ENCODE measurements around the gene HECW1.
"Not testable (repeated sequence)": the region's sequence is repeated elsewhere in the genome, so short reads cannot be mapped to it uniquely, and the experiment has no call there.

The HECW1 gene

DNA sequence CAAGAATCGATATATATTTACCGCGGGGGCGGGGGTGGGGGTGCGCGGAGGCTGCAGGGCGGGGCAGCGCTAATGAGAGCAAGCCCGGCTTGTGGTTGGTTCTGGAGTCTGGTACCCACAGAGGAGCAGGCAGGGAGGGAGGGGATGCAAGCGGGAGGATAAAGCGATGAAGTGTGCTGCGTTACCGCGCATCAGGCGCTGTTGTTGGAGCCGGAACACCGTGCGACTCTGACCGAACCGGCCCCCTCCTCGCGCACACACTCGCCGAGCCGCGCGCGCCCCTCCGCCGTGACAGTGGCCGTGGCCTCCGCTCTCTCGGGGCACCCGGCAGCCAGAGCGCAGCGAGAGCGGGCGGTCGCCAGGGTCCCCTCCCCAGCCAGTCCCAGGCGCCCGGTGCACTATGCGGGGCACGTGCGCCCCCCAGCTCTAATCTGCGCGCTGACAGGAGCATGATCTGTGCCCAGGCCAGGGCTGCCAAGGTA is at the start of gene HECW1:
Gene HECW1 (plus strand): TSS at position 189 of the 482 bp plus-strand sequence. CDS start 131,259 bp downstream, outside the sequence.
- no peak for FAIRE-seq

DNA sequence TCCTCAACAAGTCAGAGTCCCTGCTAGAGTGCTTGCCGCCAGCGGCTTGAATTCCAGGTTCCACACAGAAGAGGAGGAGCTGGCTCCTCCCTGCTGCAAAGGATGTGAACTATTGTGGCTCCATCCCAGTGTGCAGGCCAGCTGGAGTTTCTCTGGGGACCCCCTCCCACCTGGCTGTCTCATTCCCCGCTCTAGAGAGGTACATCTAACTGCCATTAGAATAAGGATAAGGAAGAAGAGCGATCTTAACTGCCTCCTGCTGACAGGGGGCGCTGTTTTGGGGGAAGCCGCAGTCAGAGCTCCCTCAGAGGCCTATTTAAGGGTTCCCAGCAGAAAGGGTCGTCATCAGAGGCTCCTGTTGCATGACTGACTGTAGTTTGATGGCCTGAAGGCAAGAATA is 40.8 kb upstream of the HECW1 start:
- FAIRE-seq = no peak

DNA sequence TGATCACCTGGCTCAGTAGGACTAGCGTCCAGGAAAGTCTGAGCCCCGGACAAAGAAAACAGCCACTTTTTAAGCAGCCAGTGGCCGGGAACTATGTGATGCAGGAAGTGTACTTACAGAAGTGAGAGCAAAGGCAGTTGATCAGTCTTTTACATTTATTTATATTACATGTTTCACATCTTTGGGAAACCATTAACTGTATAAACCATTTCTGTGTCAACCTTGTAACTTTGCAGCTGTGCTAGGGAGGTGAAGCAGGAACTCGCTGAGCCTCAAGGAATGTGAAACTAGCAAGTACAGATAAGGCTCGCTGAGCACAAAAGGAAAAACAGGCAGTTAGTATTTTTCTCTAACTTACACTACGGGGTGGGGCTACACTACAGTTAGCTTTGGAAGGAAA is 39.9 kb upstream of the HECW1 start:
- FAIRE-seq = no peak

DNA sequence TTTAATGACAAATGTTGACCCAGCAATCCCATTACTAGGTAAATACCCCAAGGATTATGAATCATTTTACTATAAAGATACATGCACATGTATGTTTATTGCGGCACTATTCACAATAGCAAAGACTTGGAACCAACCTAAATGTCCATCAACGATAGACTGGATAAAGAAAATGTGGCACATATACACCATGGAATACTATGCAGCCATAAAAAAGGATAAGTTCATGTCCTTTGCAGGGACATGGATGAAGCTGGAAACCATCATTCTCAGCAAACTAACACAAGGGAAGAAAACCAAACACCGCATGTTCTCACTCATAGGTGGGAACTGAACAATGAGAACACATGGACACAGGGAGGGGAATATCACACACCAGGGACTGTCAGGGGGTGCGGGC is 38.6 kb upstream of the HECW1 start:
- not testable (repeated sequence) for FAIRE-seq

DNA sequence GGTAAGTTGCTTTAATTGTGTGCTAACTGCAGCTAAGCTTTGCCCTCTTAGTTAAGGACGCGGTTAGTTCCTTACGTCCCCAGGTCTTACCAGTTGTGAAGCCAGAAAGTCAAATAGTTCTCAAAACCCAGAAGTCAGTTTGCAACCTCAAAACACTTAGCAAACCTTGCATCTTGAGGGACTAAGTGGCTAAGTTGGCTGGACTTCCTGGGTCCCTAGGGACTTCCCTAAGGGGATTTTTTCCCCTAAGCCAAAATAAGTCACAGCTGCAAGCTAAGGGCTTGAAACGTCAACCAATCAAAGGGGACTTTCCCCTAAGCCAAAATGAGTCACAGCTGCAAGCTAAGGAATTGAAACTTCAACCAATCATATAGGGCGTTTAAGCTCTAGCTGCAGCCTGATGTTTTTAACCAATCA is 36.2 kb upstream of the HECW1 start:
- FAIRE-seq = no peak

DNA sequence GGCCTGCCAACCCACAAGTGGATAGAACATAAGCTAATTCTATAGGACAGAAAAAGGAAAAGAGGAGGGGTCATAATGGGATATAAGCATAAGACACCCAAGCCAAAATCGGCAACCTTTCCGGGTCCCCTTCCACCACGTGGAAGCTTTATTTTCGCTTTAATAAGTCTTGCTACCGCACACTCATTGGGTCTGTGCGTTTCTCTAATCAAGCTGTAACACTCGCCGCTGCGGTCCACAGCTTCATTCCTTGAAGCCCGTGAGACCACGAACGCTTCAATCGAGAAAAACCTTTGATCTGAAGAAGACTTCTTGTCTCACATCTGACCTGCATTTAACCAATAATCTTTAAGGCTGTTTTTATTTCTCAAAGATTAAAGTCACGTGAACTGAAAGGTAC is 35.8 kb upstream of the HECW1 start:
- no peak for FAIRE-seq

DNA sequence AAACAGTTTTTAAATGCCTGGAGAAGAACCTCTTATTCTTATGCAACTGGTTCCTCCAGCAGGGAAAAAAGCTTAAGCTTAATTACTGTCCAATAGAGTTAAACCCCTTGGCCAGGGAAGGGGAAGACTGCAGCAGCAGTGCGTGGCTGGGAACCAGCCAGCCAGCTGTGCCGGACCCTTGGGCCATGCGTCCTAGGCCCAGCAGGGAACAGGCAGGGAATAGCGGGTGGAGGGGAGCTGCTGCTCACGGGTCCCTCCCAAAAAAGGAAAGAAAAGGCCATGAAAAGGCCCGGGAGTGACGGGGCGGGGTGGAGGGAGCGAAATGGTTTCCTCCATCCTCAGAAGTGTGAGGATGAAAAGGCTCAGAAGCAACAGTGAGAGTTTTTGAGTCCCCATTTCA is 35.2 kb upstream of the HECW1 start:
- no peak for FAIRE-seq

DNA sequence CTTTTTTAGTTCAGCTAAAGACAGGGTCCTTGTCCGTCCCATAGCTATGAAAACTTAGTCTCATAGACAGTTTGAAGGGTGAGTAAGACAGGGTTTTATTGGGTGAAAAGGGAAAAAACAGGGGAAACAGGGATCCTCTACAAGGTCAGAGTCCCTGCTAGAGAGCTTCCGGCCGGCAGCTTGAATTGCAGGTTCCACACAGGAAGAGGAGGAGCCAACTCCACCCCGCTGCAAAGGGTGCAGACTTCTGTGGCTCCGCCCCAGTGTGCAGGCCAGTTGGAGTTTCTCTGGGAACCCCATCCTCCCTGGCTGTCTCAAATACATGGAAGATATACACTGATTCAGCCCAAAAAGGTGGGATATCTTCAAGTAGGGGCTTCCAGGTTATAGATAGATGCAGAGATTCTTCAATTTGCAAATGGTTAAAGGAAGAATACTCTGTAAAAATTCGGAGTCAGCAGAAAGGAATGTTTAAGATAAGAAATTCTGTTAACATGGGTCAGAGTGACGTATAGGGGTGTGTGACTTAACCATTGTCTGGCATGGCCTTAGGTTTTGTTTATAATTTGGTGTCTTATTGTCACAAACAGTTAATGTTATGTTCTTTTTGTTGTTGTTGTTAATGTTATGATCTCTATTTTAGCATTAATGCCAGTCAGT is 34.6 kb upstream of the HECW1 start:
- FAIRE-seq = no peak

DNA sequence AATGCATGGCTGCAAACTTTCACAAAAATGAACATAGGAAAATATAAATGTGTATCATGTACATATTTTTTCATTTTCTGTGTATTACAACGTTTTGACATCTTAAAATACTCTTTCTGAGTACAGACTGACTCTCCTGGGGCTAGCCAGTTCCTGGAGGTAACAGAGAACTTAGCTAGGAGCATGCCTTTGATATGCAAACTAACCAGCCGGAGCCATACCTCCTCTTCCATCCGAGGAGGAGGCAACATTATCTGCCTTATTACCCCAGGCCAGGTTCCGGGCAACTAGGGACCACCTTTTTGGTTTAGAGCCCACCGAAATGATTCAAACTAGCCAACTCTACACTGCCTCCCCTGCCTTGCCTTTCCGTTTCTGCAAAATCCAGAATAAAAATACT is 33.7 kb upstream of the HECW1 start:
- no peak for FAIRE-seq

DNA sequence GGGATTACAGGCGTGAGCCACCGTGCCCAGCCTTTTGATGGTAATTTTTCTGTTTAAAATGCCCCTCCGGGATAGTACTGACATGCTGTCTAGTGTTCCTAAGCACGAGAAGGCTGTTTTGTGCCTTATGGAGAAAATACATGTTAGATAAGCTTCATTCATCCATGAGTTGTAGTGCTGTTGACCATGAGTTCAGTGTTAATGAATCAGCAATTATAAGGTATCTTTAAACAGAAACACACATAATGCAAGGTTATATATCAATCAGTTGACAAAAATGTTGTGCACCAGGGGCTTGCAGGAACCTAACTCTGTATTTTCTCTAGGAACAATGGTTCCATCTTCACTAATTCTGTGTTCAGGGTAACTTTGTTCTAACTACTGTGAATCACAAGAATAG is 30.8 kb upstream of the HECW1 start:
- FAIRE-seq = no peak

DNA sequence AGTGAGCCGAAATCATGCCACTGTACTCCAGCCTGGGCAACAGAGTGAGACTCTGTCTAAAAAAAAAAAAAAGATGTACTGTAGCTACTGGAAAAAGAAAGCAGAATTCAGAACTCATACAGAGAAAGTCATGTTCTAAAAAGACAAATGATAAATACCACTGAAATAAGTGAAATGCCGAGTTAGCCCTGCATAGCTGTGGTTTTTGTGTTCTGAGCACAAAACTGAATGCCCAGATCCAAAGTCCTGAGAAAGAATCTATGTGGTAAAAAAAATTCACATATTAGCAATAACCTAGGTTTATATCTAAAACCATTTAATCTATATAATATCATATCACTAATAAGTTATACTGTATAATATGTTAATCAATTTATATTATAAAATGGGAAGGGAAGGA is 29.3 kb upstream of the HECW1 start:
- FAIRE-seq = no peak

DNA sequence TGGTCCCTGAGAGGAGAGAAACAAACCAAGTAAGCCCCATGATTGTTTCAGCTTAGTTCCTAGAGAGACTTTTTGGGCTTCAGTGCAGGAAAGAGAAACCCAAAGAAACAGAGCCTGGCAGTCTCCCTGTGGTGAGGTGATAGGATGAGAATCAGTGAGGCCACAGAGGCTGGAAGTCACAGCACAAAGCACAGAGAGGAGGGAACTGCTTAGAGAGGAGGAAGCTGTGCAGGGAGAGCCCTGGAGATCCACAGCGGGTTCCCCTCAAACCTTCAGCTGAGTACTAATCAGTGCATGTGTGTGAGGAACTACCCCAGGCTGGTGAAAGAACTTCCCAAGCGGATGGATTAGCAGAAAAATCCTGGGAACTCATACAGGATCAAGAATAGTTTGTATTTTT is 27.4 kb upstream of the HECW1 start:
- FAIRE-seq = no peak

DNA sequence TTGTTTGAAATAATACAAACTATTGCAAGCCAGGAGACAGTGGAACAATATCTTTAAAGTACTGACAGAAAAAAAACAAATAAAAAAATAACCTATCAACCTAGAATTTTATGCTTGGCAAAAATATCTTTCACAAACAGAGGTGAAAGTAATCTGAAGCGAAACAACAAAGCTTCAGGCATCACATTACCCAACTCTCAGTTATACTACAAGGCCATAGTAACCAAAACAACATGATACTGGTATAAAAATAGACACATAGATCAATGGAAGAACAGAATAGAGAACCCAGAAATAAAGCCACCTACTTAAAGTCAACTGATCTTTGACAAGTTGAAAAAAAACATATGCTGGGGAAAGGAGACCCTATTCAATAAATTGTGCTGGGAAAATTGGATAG is 26.5 kb upstream of the HECW1 start:
- FAIRE-seq = no peak

DNA sequence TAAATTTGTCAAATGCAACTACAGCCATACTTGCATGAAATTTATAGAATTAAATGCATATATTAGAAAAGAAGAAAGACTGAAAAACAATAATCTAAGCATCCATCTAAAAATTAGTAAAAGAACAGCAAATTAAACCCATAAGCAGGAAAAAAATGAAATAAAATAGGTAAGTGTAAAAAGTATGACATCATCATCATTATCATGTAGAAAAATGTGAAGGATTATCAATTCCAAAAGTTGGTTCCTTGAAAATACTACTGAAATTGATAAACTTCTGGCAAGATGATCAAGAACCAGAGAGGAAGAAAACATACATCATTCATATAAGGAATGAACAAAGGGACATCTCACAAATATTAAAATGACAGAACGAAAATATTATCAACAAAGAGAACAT is 19.6 kb upstream of the HECW1 start:
- FAIRE-seq = no peak

DNA sequence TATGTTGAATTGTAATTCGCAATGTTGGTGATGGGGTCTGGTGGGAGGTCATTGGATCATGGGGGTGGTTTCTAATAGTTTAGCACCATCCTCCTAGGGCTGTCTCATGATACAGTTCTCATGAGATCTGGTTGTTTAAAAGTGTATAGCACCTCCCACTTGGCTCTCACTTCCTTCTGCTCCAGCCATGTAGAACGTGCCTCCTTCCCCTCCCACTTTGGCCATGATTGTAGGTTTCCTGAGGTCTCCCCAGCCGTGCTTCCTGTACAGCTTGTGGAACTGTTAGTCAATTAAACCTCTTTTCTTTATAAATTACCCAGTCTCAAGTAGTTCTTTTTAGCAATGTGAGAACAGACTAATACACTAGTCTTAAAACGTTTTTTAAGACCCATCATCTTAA is 15.6 kb upstream of the HECW1 start:
- no peak for FAIRE-seq

DNA sequence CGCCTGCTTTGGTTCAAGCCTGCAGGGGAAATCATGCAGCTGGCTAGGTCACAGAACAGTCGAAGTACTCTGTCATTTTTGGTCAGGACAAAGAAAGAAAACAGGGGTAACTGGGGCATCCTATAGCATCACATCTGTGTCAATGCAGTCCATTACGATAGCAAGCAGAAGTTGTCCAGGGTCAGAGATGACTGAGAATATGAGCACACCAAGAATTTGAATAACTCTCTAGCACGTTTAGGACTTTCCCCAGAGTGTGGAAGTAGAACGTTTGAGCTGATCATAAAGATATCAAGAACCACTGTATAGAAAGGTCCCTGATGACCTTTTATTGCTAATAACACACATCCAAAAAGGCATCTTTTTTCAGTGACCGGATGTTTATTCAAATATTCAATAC is 12.7 kb upstream of the HECW1 start:
- no peak for FAIRE-seq

DNA sequence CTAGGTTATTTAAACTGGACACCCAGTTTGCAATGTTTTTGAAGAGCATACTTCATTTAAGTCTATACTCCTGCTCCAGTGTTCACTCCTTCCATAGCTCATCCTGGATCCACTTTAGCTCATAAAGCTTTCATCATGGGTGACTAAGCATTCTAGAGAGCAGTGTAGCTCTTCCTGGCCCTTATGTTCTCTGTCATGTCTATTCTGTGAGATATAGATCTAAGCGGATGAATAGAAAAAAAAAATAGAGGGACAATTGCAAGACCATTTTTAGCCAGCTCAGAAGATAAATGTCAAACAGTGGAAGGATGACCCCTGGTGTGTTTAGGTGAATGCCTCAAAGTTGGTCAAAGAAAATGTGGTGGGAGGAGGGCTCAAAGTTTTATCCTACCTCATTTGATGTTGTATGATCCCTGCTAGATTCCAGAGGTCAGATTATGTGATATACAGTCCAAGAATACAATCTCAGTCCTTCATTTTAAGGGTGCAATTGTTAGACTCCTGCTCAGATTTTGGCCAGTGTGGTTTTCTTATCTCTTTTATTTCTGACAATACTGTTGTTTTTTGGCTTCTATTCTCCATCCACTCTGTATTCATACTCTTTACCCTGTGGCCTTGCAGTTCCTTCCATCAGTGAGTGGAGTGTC is 7.5 kb upstream of the HECW1 start:
- no peak for FAIRE-seq

DNA sequence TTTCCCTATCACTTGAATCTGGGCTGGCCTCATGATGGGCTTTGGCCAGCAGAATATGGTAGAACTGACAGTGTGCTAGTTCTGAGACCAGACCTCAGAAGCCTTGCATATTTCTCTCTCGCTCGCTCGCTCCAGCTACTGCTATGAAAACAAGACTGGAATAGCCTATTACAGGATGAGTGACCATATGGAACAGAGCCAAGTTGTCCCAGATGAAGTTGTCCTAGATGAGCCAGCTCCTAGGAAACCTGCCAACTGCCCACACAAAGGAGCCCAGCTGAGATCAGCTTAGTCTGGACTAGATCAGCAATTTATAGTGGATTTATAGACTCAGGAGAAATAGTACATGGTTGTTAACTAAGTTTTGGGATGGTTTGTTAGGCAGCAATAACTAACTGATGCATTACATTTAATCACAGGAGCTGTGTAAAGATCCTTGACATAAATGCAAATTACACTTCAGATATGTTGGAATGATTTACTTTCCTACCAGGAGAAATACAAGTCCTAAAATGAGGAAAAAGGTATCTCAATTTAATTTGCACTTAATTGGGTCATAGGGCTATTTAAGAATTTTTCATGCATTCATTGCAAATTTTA is 6.8 kb upstream of the HECW1 start:
- no peak for FAIRE-seq

DNA sequence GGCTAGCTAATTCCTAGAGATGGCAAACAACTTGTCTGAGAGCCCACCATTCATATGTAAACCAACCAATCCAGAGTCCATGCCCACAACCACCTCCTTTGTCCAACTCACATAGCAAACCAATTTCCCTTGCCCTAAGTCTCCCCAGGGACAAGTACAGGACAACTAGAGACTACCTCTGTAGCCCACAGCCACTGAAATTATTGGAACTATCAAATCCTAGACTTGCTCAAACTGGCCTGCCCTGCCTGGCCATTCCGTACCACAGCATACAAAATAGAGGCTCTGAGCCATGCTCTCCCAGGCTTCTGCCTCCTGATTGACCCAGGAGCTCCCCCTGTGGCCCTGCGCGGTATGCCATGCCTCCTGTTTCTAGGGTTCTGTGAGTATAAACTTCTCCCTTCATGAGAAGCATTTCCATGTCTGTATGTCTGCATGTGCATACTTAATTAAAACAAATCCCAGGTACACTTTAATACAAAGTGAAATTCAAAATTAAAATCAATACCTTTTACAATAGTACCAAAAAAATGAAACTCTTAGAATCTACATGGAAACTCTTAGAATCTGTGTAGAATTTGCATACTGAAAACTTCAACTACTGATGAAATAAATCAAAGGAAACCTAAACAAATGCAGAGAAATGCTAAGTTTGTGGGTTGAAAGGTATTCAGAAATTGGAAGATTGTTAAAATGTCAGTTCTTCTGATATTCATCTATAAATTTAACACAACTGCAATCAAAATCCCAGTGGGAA is 4.0 kb upstream of the HECW1 start:
- FAIRE-seq = no peak

DNA sequence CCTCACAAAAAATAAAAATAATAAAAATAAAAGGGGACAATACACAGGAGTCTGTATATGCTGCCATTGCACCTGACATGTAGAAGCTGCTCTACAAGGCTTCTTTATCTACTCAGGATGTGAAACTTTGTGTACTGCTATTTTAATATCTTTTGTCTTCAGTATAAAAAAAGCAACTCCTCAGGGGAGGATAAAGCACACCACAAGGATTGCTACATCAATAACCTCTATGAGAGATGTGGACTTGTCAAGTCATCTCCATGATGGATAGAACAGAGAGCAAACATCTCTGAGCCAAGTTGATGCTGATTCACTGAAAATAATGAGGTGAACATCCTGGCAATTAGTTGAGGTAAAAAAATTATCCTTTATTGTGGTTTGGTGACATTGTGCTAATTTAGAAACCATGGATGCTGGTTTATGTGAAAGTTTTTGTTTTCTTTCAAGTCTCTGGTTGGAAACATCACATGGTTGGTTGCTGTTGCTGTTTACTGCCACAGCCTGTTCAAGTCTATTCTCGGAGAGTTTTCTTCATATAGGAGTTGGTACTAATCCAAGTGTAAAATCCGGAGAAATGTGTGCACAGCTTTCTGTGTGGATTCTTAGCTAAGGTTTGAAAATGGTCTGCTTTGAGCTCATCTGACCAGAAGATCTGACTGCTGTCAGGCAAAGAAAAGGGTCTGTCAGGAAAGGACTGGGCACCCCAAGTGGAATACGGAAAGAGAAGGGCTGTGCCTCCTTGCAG is 1.5 kb upstream of the HECW1 start:
- no peak for FAIRE-seq

DNA sequence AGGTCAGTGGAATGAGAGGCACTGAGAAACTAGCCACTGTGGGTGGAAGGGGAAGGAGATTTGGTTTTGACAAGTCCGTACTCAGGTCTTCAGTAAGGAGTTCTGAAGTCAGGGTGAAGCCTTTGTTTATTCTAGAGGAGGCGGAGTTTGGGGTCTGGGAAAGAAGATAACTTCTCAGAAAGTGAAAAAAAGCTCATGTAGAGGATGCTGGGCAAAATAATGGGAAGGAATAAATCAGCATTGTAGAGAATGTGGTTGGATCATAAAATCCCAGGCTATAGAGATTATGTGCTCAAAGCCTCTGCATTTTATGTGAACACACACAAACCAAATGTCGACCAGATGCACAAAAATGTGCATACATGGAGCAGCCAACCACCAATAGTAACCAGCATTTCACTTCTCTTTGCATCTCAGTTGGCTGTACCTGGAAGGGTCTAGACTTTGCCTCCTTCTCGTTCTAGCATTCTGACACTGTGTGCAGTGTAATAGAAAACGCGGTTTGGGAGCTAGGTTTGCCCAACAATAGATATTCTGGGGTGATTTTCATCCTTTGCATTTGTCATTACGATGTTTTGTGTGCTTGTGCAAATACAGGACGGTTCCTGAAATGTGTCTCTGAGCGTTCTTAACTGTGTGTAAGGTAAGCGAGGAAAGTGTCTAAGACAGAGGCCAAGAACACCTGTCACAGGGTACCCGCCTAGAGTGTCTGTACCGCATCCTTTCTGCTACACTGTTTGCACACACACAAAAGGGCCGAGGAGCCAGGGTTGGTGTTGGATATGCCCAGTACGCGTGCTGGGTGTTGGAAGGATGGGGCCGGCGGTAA is 603 bp upstream of the HECW1 start:
- no peak for FAIRE-seq

All from islet of Langerhans (tissue), 1 donor.